ENCODE measurements around the gene RNF4. TPM values are rescaled to one million over a fixed set of nuclear protein-coding genes. Genes with fewer than 3 reads are reported as not detected.
"Not testable (repeated sequence)": the region's sequence is repeated elsewhere in the genome, so short reads cannot be mapped to it uniquely, and the experiment has no call there.

RNF4 gene
- polyA plus RNA-seq, 3 donors from 2014 or later = 48.0 to 116 (median 48.2) TPM

GRCh38 chr4:2497324-2497723 lies 28.4 kb downstream of the RNF4 start:
- H3K4me1 Mint-ChIP-seq = peaks cover 20 to 48% of the 10 kb centered on the region in 2 donors
- no peak overlapping the region for H3K27ac Mint-ChIP-seq
- no peak for DNase-seq
- peaks cover 0 to 10% (median 4%) of the 10 kb centered on the region in 3 donors for H3K27me3 Mint-ChIP-seq (ENCODE audit: low read depth in 3 of 3)
- no peaks in the 10 kb centered on the region for H3K9me3 Mint-ChIP-seq
- H3K4me3 Mint-ChIP-seq = no peak overlapping the region
- H3K36me3 Mint-ChIP-seq = peaks cover 8 to 40% (median 12%) of the 10 kb centered on the region in 3 donors

GRCh38 chr4:2497931-2498330 lies 29.0 kb downstream of the RNF4 start:
- Mint-ChIP-seq H3K27ac (peak overlapping the region in 1 of 6 donors; percentile 18), H3K4me3 (no peak overlapping the region), H3K9me3 (no peaks in the 10 kb centered on the region), H3K36me3 (peaks cover 6 to 34% (median 7%) of the 10 kb centered on the region in 3 donors), H3K27me3 (ENCODE audit: low read depth in 3 of 3) (peaks cover 0 to 8% (median 4%) of the 10 kb centered on the region in 3 donors), H3K4me1 (peaks cover 14 to 42% of the 10 kb centered on the region in 2 donors)
- DNase-seq = no peak

GRCh38 chr4:2500547-2500946 lies 31.6 kb downstream of the RNF4 start:
- H3K4me1 Mint-ChIP-seq = peaks cover 8 to 32% of the 10 kb centered on the region in 2 donors
- H3K36me3 Mint-ChIP-seq = peaks cover 4 to 35% (median 4%) of the 10 kb centered on the region in 3 donors
- peak overlapping the region in 4 of 6 donors; percentile 17 to 62 (median 28) for H3K27ac Mint-ChIP-seq
- peaks cover 0 to 5% (median 0%) of the 10 kb centered on the region in 3 donors for H3K27me3 Mint-ChIP-seq (ENCODE audit: low read depth in 3 of 3)
- no peak overlapping the region for H3K4me3 Mint-ChIP-seq
- H3K9me3 Mint-ChIP-seq = no peaks in the 10 kb centered on the region
- no peak for DNase-seq

GRCh38 chr4:2501034-2501594 lies 32.2 kb downstream of the RNF4 start:
- Mint-ChIP-seq H3K36me3 (peaks cover 4 to 32% (median 4%) of the 10 kb centered on the region in 3 donors), H3K27ac (peak overlapping the region in 4 of 6 donors; percentile 18 to 78 (median 46)), H3K9me3 (no peaks in the 10 kb centered on the region), H3K4me1 (peaks cover 8 to 27% of the 10 kb centered on the region in 2 donors), H3K4me3 (no peak overlapping the region), H3K27me3 (ENCODE audit: low read depth in 3 of 3) (peaks cover 0 to 4% (median 0%) of the 10 kb centered on the region in 3 donors)
- no peak for DNase-seq

- H3K27ac Mint-ChIP-seq = peak overlapping the region in 4 of 6 donors; percentile 20 to 63 (median 54)
- peaks cover 4 to 15% (median 4%) of the 10 kb centered on the region in 3 donors for H3K36me3 Mint-ChIP-seq
These were observed 34.9 kb downstream of the RNF4 start for GRCh38 chr4:2503809-2504208.

GRCh38 chr4:2507259-2507658 lies 38.4 kb downstream of the RNF4 start:
- H3K9me3 Mint-ChIP-seq = no peaks in the 10 kb centered on the region
- H3K27me3 Mint-ChIP-seq (ENCODE audit: low read depth in 3 of 3) = peaks cover 0 to 2% (median 2%) of the 10 kb centered on the region in 3 donors
- no peak for DNase-seq
- H3K27ac Mint-ChIP-seq = peak overlapping the region in 3 of 6 donors; percentile 53 to 64 (median 56)
- H3K36me3 Mint-ChIP-seq = peaks cover 0 to 15% (median 0%) of the 10 kb centered on the region in 3 donors
- H3K4me3 Mint-ChIP-seq = no peak overlapping the region
- H3K4me1 Mint-ChIP-seq = peaks cover 16 to 39% of the 10 kb centered on the region in 2 donors

More at GRCh38 chr4:2503809-2504208, 34.9 kb downstream of the RNF4 start:
- H3K4me1 Mint-ChIP-seq = peaks cover 11 to 34% of the 10 kb centered on the region in 2 donors
- H3K4me3 Mint-ChIP-seq = no peak overlapping the region
- H3K27me3 Mint-ChIP-seq (ENCODE audit: low read depth in 3 of 3) = peaks cover 0 to 4% (median 0%) of the 10 kb centered on the region in 3 donors
- no peak for DNase-seq
- no peaks in the 10 kb centered on the region for H3K9me3 Mint-ChIP-seq

- Mint-ChIP-seq H3K4me3 (no peak overlapping the region), H3K4me1 (peaks cover 16 to 39% of the 10 kb centered on the region in 2 donors), H3K27ac (peak overlapping the region in 5 of 6 donors; percentile 18 to 62 (median 41)), H3K27me3 (ENCODE audit: low read depth in 3 of 3) (peaks cover 0 to 2% (median 2%) of the 10 kb centered on the region in 3 donors), H3K9me3 (no peaks in the 10 kb centered on the region), H3K36me3 (peaks cover 0 to 16% (median 0%) of the 10 kb centered on the region in 3 donors)
- no peak for DNase-seq
These were observed 38.9 kb downstream of the RNF4 start for GRCh38 chr4:2507855-2508254.

GRCh38 chr4:2510351-2511259 lies 41.7 kb downstream of the RNF4 start:
- H3K36me3 Mint-ChIP-seq = peaks cover 0 to 31% (median 0%) of the 10 kb centered on the region in 3 donors
- DNase-seq = no peak
- H3K9me3 Mint-ChIP-seq = no peaks in the 10 kb centered on the region
- peaks cover 16 to 39% of the 10 kb centered on the region in 2 donors for H3K4me1 Mint-ChIP-seq
- H3K27ac Mint-ChIP-seq = peak overlapping the region; percentile 44 to 86 (median 68)
- peaks cover 0 to 4% (median 1%) of the 10 kb centered on the region in 3 donors for H3K27me3 Mint-ChIP-seq (ENCODE audit: low read depth in 3 of 3)
- peak overlapping the region in 1 of 5 donors; percentile 24 for H3K4me3 Mint-ChIP-seq

GRCh38 chr4:2511645-2512131 lies 42.8 kb downstream of the RNF4 start:
- Mint-ChIP-seq H3K36me3 (peaks cover 0 to 36% (median 0%) of the 10 kb centered on the region in 3 donors), H3K4me1 (peaks cover 16 to 35% of the 10 kb centered on the region in 2 donors), H3K9me3 (no peaks in the 10 kb centered on the region), H3K27ac (peak overlapping the region; percentile 64 to 85 (median 79)), H3K27me3 (ENCODE audit: low read depth in 3 of 3) (peaks cover 0 to 4% (median 1%) of the 10 kb centered on the region in 3 donors), H3K4me3 (peak overlapping the region in 3 of 5 donors; percentile 7 to 33 (median 9))
- peak in 2 of 3 donors; percentile 8 to 12 for DNase-seq

- H3K27ac Mint-ChIP-seq = peak overlapping the region in 4 of 6 donors; percentile 64 to 85 (median 81)
- peaks cover 1 to 4% (median 2%) of the 10 kb centered on the region in 3 donors for H3K27me3 Mint-ChIP-seq (ENCODE audit: low read depth in 3 of 3)
- no peak for DNase-seq
- H3K36me3 Mint-ChIP-seq = peaks cover 0 to 36% (median 0%) of the 10 kb centered on the region in 3 donors
- H3K9me3 Mint-ChIP-seq = no peaks in the 10 kb centered on the region
- H3K4me1 Mint-ChIP-seq = peaks cover 13 to 27% of the 10 kb centered on the region in 2 donors
- peak overlapping the region in 1 of 5 donors; percentile 9 for H3K4me3 Mint-ChIP-seq
These were observed 43.7 kb downstream of the RNF4 start for GRCh38 chr4:2512396-2513135.

GRCh38 chr4:2514193-2514592 lies 45.3 kb downstream of the RNF4 start:
- H3K27me3 Mint-ChIP-seq (ENCODE audit: low read depth in 3 of 3); DNase-seq; H3K9me3 Mint-ChIP-seq; H3K4me3 Mint-ChIP-seq: not testable (repeated sequence)
- Mint-ChIP-seq H3K4me1 (peaks cover 13 to 19% of the 10 kb centered on the region in 2 donors), H3K27ac (peak overlapping the region in 1 of 6 donors; percentile 14), H3K36me3 (peaks cover 0 to 36% (median 0%) of the 10 kb centered on the region in 3 donors)

- Mint-ChIP-seq H3K4me1 (peaks cover 13 to 18% of the 10 kb centered on the region in 2 donors), H3K36me3 (peaks cover 0 to 35% (median 0%) of the 10 kb centered on the region in 3 donors)
- DNase-seq; H3K27me3 Mint-ChIP-seq (ENCODE audit: low read depth in 3 of 3); H3K9me3 Mint-ChIP-seq; H3K27ac Mint-ChIP-seq; H3K4me3 Mint-ChIP-seq: not testable (repeated sequence)
These were observed 46.0 kb downstream of the RNF4 start for GRCh38 chr4:2514944-2515343.

Data from immature natural killer cell (primary cell).